ENCODE results near the gene NCOA7. TPM values are rescaled to one million over a fixed set of nuclear protein-coding genes. Genes with fewer than 3 reads are reported as not detected.

Gene NCOA7
- total and polyA plus RNA-seq, 9 of the 15 experiments (the other 6 are each of a cell fraction or from before 2014, with no cell fraction given): 5.8 to 14.6 (median 9.3) TPM

GRCh38 chr6:125780540-125781313 lies 10.0 kb upstream of the NCOA7 start (continued):
- no peak for TF ChIP-seq ZKSCAN3 (CRISPR knock-in tag; IDR thresholded peaks at IDR 0.05)
- TF ChIP-seq C11orf30 (IDR thresholded peaks at IDR 0.05; ENCODE audit: low read depth): peak; percentile 22
- TF ChIP-seq LCOR (CRISPR knock-in tag; IDR thresholded peaks at IDR 0.05): peak; percentile 96
- no peak for TF ChIP-seq UBTF (IDR thresholded peaks at IDR 0.05; ENCODE audit: borderline replicate concordance in 1 of 2, low read depth in 2 of 2, low read length in 2 of 2)
- no peak for TF ChIP-seq FOXJ2 (tag; IDR thresholded peaks at IDR 0.05)
- no peak; the same call in 1 of the 2 replicates for TF ChIP-seq MECOM (CRISPR knock-in tag; IDR thresholded peaks at IDR 0.05)
- TF ChIP-seq CREB3 (tag; conservative IDR thresholded peaks at IDR 0.05; ENCODE audit: low read depth): peak; percentile 67; the same call in 1 of the 2 replicates
- TF ChIP-seq RCOR1 (IDR thresholded peaks at IDR 0.05; ENCODE audit: borderline replicate concordance in 1 of 2, low read depth in 2 of 2, low read length in 2 of 2): no peak
- TF ChIP-seq PHTF2 (CRISPR knock-in tag; IDR thresholded peaks at IDR 0.05): no peak
- no peak for TF ChIP-seq CHCHD3 (CRISPR knock-in tag; IDR thresholded peaks at IDR 0.05)
- TF ChIP-seq ZNF586 (CRISPR knock-in tag; conservative IDR thresholded peaks at IDR 0.05): 0 out of 2 replicates have a peak, but pooled peaks have one; percentile 63
- TF ChIP-seq PRDM10 (IDR thresholded peaks at IDR 0.05; ENCODE audit: partially characterized antibody): no peak
- TF ChIP-seq STAT5A (IDR thresholded peaks at IDR 0.05; ENCODE audit: borderline replicate concordance, low read length): 0 out of 2 replicates have a peak, but pooled peaks have one; percentile 4
- TF ChIP-seq HMG20B (CRISPR knock-in tag; IDR thresholded peaks at IDR 0.05): peak; percentile 72; the same call in 1 of the 2 replicates
- TF ChIP-seq KAT7 (CRISPR knock-in tag; IDR thresholded peaks at IDR 0.05; ENCODE audit: borderline replicate concordance): 0 out of 2 replicates have a peak, but pooled peaks have one; percentile 15
- no peak for TF ChIP-seq HDGF (IDR thresholded peaks at IDR 0.05)
- no peak for TF ChIP-seq MXI1 (IDR thresholded peaks at IDR 0.05; ENCODE audit: low read depth, low read length)
